Measurements from ENCODE around the gene KIAA0319L.

- TF ChIP-seq CTCF (IDR thresholded peaks at IDR 0.05), result no peak
- TF ChIP-seq GATA3 (IDR thresholded peaks at IDR 0.05; ENCODE audit: borderline replicate concordance), result no peak
- TF ChIP-seq HMGXB4 (CRISPR knock-in tag; IDR thresholded peaks at IDR 0.05; ENCODE audit: borderline replicate concordance), result no peak
- TF ChIP-seq E2F6 (IDR thresholded peaks at IDR 0.05; ENCODE audit: borderline replicate concordance, low read depth), result no peak
- no peak for TF ChIP-seq POLR2A (IDR thresholded peaks at IDR 0.05; ENCODE audit: low read length)
- no peak for TF ChIP-seq HOXB13 (CRISPR knock-in tag; IDR thresholded peaks at IDR 0.05; ENCODE audit: low read depth)
- TF ChIP-seq MAFK (IDR thresholded peaks at IDR 0.05; ENCODE audit: partially characterized antibody), result no peak
- TF ChIP-seq ELK1 (IDR thresholded peaks at IDR 0.05; ENCODE audit: low read depth, low read length), result no peak
These were observed 40.7 kb upstream of the KIAA0319L start for GRCh38 chr1:35597870-35598269.
